RWPE1 (cell line): ENCODE data around the gene TRIM46.
"Not testable (repeated sequence)": the region's sequence is repeated elsewhere in the genome, so short reads cannot be mapped to it uniquely, and the experiment has no call there.

ENCODE experiments used
- CTCF ChIA-PET: fragments of 350-600 bp; sonication (Branson Sonifier 250); formaldehyde crosslinking; extraction: SDS; loops from one replicate; lab custom pipeline; 2021; lab: Yijun Ruan, JAX
- POLR2A ChIA-PET: fragments of 400-600 bp; formaldehyde crosslinking; extraction: SDS; loops from one replicate; lab custom pipeline; 2020; ENCODE audit warnings: antibody characterized with exemption; ENCODE audit not compliant: low non-redundant PET; lab: Yijun Ruan, JAX
- DNase-seq: peaks from one replicate; pipeline ENCODE4 v3.0.0; 2012; ENCODE audit warnings: low spot score
- H3K27ac ChIP-seq: fragments of 450-650 bp; 2 replicates; pipeline ENCODE4 v1.5.1; 2017
- TF ChIP-seq, protein P1 (sequence below): fragments of 450-650 bp; conservative IDR thresholded peaks from 2 replicates; pipeline ENCODE4 v1.5.1; 2017; ENCODE audit warnings: low read depth, mild to moderate bottlenecking

Gene TRIM46

DNA sequence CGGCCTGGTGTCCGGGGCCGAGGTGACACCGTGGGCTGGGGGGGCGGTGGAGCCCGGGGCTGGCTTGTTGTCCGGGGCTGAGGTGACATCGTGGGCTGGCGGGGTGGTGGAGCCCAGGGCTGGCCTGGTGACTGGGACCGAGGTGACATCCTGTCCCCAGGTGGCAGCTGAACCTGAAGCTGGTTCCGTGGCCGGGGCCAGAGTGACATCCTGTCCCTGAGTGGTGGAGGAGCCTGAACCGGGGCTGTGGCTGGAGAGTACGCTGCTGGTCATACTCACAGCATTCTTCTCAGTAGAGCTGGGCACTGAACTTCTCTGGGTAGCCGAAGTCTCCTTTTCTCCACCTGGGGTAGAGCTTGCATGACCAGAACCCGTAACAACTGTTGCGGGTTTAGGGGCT, 18.3 kb downstream of the TRIM46 start:
- DNase-seq: no peak
- H3K27ac ChIP-seq: peak overlapping the region; percentile 99
- ChIA-PET CTCF (interaction anchor here (0.9 to 2.6 kb wide), 2 partner anchors 15 to 19 kb away, joined by 3 to 15 read pairs; partner anchors contain the start of gene KRTCAP2), POLR2A (no interaction called here)
- TF ChIP-seq, protein P1, sequence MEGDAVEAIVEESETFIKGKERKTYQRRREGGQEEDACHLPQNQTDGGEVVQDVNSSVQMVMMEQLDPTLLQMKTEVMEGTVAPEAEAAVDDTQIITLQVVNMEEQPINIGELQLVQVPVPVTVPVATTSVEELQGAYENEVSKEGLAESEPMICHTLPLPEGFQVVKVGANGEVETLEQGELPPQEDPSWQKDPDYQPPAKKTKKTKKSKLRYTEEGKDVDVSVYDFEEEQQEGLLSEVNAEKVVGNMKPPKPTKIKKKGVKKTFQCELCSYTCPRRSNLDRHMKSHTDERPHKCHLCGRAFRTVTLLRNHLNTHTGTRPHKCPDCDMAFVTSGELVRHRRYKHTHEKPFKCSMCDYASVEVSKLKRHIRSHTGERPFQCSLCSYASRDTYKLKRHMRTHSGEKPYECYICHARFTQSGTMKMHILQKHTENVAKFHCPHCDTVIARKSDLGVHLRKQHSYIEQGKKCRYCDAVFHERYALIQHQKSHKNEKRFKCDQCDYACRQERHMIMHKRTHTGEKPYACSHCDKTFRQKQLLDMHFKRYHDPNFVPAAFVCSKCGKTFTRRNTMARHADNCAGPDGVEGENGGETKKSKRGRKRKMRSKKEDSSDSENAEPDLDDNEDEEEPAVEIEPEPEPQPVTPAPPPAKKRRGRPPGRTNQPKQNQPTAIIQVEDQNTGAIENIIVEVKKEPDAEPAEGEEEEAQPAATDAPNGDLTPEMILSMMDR: no peak

DNA sequence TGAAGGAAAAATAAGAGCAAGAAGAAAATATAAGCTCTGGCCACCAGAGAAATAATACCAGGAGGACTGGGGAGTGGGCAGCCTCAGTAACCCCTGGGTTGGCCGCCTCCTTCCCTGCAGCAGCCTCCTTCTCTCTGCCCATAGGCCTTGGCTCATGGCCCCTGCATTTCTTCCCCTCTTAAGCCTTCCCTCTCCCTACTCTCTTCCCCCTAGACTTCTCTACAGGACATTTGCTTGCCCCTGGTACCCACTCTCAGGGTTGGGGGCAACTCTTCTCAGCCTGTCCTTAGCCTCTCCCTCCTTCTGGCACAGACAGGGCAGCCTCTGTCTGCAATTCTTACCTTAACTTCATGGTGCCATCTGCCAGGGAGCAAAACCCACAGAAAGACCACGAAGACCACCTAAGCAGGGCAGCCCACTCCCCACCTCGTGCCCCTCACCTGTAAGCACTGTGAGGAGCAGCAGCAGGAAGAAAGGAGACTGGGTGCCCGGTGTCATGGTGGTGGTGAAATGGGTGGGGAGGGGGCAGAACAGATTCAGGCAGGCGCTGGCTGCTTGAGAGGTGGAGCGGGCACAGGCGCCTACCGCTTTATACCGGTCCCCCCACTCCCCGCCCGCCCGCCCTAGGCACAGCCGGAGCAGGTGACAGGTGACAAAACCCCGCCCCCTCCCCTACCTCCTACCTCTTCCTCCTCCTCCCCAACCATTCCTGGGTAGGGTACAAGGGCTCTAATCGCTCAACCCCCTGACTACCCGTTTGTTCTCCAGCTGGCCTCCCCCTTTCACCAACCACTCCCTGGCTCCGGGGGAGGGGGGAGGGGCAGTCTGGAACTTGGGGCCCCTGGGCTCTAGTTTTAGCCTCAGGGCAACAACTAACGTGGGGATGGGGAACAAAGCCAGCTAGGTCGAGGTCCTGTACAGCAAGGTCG, 19.0 kb downstream of the TRIM46 start:
- H3K27ac ChIP-seq: peak overlapping the region; percentile 99
- POLR2A ChIA-PET: interaction anchor here (0.6 kb wide), 1 partner anchor 459 kb away, joined by 3 read pairs; no protein-coding TSS in a partner anchor
- CTCF ChIA-PET: interaction anchor here (0.6 to 2.6 kb wide), 20 partner anchors 8 to 1332 kb away, joined by 3 to 25 read pairs (median 5); partner anchors contain the start of genes KRTCAP2, MTX1 and THBS3
- no peak for DNase-seq
- TF ChIP-seq, protein P1: no peak

DNA sequence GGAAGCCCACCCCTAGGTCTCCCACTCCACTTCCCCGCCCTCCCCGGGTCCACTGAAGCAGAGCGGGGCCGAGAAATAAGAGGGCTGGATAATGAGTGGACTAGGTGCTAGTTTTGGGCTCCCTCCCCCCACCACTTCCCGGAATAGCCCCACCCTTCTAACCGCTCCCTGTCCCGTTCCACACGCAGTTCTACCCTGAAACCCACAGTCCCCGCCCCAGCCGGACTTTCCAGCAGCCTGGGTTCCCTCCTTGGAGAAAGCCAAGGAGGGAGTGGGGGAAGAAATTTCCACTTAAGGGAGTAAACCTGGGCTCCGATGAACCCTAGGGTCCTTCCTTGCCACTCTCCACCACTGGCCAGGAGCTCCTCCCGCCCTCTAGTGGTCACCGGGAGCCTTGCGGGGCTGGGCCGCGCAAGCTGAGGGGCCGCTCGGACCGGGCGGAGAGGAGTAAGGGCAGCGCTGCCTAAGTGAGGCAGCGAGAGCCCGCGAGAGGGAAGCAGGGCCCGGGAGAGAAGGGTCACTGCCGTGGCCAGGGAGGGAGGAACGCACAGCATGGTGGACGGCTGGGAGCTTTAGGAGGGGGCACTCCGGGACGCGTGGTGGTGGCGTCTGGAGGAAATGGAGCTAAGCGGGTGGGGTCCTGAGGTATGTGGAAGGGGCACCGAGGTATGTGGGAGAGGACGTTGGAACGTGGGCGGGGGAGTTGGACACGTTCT, 19.8 kb downstream of the TRIM46 start:
- CTCF ChIA-PET: interaction anchor here (0.6 to 2.6 kb wide), 25 partner anchors 9 to 1332 kb away, joined by 3 to 25 read pairs (median 4); partner anchors contain the start of genes KRTCAP2, MTX1 and THBS3
- TF ChIP-seq, protein P1: peak; percentile 97
- peak; percentile 87 for DNase-seq
- peak overlapping the region; percentile 99 for H3K27ac ChIP-seq
- POLR2A ChIA-PET: interaction anchor here (0.7 to 1.3 kb wide), 3 partner anchors 10 to 428 kb away, joined by 3 to 5 read pairs (median 4); no protein-coding TSS in a partner anchor

DNA sequence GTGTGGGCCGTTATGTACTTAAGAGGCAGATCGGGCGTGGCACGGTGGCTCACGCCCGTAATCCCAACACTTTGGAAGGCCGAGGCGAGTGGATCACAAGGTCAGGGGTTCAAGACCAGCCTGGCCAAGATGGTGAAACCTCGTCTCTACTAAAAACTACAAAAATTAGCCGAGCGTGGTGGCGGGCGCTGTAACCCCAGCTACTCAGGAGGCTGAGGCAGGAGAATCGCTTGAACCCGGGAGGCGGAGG, 20.3 kb downstream of the TRIM46 start:
- not testable (repeated sequence) for DNase-seq
- H3K27ac ChIP-seq: peak overlapping the region; percentile 99
- POLR2A ChIA-PET: interaction anchor here (0.6 to 1.3 kb wide), 5 partner anchors 10 to 676 kb away, joined by 3 to 5 read pairs (median 4); partner anchors contain the start of gene MTX1
- CTCF ChIA-PET: interaction anchor here (0.6 to 2.6 kb wide), 18 partner anchors 8 to 342 kb away, joined by 3 to 25 read pairs (median 6); partner anchors contain the start of genes KRTCAP2, MTX1 and THBS3

DNA sequence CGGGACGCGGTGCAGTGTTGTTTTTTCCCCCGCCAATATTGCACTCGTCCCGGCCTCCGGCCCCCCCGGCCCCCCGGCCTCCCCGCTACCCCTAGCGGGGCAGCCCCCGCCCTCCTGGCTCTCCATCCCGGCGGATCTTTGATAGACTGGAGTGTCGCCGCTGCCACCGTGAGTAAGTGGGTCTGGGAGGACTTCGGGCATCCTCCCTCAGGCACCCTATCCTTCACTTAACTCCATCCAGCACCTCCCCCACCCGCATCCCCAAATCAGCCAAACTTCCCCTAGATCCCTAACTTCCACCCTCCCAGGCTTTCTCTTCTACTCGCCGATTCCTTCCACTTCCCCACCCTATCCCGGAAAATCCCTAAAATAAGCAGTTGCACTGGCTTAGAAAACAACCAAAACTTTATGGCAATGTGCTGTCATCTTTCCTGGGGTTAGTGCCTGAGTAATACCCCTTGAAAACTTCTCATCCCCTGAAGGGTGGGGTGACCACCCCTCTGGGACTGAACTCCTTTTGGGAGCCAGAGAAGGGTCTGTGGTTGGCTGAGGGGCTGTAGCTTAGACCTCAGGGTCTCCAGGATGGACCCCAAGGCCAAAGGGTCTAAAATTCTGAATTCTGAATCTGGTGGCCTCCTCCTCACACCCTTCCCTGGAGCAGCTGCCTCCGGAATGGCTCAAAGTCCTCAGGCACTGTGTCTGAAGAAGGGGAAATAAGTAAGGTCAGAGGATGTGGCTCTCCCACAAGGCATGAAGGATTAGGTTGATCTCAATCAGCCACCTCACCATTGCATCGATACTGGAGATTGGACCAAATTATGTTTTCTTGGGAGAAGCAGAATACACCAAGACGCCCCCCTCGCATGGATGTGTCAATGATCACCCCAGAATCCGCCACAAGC, 21.8 kb downstream of the TRIM46 start:
- no peak for DNase-seq
- ChIA-PET POLR2A (interaction anchor here (1.2 kb wide), 1 partner anchor 13 kb away, joined by 3 read pairs; the partner anchor contains the start of gene MTX1), CTCF (interaction anchor here (1.0 to 2.6 kb wide), 4 partner anchors 12 to 23 kb away, joined by 3 to 25 read pairs (median 8); partner anchors contain the start of genes KRTCAP2, MTX1 and THBS3)
- TF ChIP-seq, protein P1: no peak
- H3K27ac ChIP-seq: peak overlapping the region; percentile 99
